Regular cardiac myocyte (primary cell): ENCODE results near the gene PRPS1L1. TPM values are rescaled to one million over a fixed set of nuclear protein-coding genes. Genes with fewer than 3 reads are reported as not detected.

ENCODE experiments used
- total RNA-seq: library from RNA; depleted of rRNA; stranded (reverse); fragments of >200 nt; gene quantifications from 2 replicates; pipeline ENCODE4 v1.2.3, GENCODE V29; 2014

PRPS1L1 gene
- not detected in 2 replicates for total RNA-seq

GRCh38 chr7:18027628-18028027 is at the start of gene PRPS1L1:
Gene PRPS1L1 (minus strand): TSS chr7:18027846.

Other genes with a start within 250 kb of the PRPS1L1 start
- gene SNX13, start 87.4 kb downstream of the PRPS1L1 start, total RNA-seq, result 31.2 and 58.6 TPM in 2 replicates